ENCODE results near the gene IL2RG.

Gene IL2RG

GRCh38 chrX:71068044-71068918 is 43.1 kb downstream of the IL2RG start, which contains the start of gene SNX12:
TSS of gene SNX12 (minus strand) at chrX:71068334. CDS start at chrX:71068306, 28 bp downstream.
- DNase-seq (ENCODE audit: low read depth, low spot score): peak; percentile 66

- no peak for DNase-seq (ENCODE audit: low read depth, low spot score)
These were observed 43.7 kb downstream of the IL2RG start for GRCh38 chrX:71067712-71068043.

- DNase-seq (ENCODE audit: low read depth, low spot score): no peak
These were observed 44.3 kb downstream of the IL2RG start for GRCh38 chrX:71067089-71067488.

GRCh38 chrX:71060127-71060526 is 51.2 kb downstream of the IL2RG start:
- DNase-seq (ENCODE audit: low read depth, low spot score): no peak

GRCh38 chrX:71057848-71058530 is 53.4 kb downstream of the IL2RG start:
- DNase-seq (ENCODE audit: low read depth, low spot score): no peak
